ENCODE results near the gene SSH2.

DNA sequence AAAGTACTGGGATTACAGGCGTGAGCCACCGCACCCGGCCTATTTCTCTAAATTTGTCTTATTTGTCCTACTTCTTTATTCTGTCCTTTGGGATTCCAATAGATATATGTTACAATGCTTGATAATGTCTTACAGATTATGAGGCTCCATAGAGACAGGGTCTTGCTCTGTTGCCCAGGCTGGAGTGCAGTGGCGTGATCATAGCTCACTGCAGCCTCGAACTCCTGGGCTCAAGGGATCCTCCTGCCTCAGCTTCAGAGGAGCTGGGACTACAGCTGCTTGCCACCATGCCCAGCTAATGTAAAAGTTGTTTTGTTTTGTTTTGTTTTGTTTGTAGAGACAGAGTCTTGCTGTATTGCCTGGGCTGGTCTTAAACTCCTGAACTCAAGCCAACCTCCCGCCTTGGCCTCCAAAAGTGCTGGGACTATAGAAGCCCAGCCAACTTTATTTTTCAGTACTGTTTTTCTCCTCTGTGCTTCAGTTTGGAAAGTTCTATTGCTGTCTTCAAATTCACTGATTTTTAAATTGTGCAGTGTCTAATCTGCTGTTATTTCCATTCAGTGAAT lies 326.8 kb downstream of the SSH2 start:
- TF ChIP-seq, protein P1, sequence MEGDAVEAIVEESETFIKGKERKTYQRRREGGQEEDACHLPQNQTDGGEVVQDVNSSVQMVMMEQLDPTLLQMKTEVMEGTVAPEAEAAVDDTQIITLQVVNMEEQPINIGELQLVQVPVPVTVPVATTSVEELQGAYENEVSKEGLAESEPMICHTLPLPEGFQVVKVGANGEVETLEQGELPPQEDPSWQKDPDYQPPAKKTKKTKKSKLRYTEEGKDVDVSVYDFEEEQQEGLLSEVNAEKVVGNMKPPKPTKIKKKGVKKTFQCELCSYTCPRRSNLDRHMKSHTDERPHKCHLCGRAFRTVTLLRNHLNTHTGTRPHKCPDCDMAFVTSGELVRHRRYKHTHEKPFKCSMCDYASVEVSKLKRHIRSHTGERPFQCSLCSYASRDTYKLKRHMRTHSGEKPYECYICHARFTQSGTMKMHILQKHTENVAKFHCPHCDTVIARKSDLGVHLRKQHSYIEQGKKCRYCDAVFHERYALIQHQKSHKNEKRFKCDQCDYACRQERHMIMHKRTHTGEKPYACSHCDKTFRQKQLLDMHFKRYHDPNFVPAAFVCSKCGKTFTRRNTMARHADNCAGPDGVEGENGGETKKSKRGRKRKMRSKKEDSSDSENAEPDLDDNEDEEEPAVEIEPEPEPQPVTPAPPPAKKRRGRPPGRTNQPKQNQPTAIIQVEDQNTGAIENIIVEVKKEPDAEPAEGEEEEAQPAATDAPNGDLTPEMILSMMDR (IDR thresholded peaks at IDR 0.05; ENCODE audit: low read depth, low read length), result no peak
- no peak for TF ChIP-seq EZH2phosphoT487 (IDR thresholded peaks at IDR 0.05; ENCODE audit: low read depth)

Measured in OCI-LY3 (cell line).